GM21717 (cell line): ENCODE measurements around the gene TPGS1.

Experiments
- ATAC-seq: cut with Tn5 transposase; IDR thresholded peaks from one replicate; pipeline ENCODE4 v1.9.1; 2021; ENCODE audit warnings: mild to moderate bottlenecking, moderate library complexity; ENCODE audit not compliant: unreplicated experiment

Gene TPGS1

DNA sequence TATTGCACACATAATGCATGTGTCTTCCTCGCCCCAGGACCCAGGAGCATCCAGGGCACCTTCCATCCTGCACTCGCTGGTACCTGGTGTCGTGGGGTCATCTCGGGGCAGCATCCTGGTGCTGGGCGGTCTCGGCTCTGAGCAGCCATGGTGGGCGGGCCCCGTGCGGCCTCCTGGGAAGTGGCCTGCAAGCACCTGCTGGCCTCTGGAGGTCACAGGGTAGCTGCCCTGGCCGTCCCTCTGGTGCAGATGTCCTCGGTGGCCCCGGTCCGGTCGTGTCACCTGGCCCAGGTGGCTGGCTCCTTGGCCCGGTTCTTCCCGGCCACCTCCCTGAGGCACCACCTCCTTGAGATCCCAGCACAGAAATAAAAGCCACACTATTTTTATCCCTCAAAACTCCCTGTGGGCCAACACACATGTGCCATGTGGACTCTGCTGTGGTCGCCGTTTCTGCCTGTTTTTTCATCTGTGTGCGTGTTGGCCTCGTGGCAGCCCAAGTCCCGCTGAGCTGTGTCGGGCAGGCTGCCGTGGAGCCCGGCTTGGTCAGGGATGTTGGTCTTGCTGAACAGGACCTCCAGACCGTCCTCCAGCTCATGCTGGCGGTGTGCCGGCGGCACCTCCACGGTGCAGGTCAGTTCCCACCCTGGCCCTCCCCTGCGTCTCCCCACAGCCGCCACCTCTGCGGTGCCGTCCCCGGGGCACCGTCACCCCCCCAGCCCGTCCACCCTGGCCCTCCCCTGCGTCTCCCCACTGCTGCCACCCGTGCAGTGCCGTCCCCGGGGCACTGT lies 31.5 kb downstream of the TPGS1 start:
- ATAC-seq: no peak

DNA sequence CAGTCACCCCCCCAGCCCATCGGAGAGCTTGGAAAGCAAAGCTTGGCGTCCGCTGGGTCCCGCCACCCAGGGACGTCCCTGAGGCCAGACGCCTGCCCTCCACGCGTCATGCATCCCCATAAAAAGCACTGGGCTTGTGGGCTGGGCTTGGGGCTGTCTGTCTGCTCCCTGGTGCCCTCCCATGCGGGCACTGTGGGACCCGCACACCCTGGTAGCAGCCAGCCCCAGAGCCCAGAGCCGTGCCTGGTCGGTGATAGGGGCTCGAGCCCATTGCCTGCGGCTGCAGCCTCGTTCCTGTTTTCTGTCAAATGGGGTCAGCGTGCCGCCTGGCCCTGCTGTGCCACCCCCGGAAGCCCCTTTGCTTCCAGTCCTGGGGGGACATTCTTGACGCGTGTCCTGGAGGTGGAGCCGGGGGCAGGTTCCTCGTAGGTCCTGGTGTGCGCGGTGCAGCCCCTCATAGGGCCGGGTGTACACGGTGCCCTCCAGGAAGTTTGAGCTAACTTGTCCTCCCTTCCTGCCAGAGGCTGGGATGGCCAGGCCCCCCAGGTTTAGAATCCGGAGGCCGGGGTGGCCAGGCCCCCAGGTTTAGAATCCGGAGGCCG lies 32.2 kb downstream of the TPGS1 start:
- no peak for ATAC-seq

DNA sequence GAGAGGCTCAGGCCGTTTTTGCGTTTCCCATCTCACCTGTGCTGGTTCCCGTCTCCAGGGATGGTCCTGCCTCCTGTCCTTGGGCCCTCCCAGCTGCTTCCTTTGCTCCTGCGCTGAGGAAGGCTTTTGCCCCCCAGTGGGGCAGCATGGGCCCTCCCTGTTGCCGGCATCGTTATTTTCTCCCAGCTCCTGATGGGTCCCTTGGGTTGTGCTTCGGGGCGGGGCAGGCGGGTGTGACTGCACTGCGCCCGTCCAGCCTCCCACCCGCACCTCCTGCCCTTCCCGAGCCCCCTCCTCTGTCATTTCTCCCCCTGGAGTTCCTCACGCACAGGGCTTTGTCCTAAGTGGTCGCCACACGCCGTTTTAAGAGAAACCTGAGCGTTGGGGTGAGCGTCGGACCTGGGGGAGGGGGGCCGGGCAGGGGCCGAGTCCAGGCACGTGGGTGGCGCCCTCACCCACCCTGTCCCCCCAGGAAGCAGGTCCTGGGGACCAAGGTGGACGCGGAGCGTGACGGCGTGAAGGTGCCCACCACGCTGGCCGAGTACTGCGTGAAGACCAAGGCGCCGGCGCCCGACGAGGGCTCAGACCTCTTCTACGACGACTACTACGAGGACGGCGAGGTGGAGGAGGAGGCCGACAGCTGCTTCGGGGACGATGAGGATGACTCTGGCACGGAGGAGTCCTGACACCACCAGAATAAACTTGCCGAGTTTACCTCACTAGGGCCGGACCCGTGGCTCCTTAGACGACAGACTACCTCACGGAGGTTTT lies 33.8 kb downstream of the TPGS1 start:
- no peak for ATAC-seq

DNA sequence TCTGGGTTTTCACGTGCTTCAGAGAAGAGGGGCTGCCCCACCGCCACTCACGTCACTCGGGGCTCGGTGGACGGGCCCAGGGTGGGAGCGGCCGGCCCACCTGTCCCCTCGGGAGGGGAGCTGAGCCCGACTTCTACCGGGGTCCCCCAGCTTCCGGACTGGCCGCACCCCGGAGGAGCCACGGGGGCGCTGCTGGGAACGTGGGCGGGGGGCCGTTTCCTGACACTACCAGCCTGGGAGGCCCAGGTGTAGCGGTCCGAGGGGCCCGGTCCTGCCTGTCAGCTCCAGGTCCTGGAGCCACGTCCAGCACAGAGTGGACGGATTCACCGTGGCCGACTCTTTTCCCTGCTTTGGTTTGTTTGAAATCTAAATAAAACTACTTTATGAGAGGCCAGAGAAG lies 34.4 kb downstream of the TPGS1 start:
- ATAC-seq: no peak

DNA sequence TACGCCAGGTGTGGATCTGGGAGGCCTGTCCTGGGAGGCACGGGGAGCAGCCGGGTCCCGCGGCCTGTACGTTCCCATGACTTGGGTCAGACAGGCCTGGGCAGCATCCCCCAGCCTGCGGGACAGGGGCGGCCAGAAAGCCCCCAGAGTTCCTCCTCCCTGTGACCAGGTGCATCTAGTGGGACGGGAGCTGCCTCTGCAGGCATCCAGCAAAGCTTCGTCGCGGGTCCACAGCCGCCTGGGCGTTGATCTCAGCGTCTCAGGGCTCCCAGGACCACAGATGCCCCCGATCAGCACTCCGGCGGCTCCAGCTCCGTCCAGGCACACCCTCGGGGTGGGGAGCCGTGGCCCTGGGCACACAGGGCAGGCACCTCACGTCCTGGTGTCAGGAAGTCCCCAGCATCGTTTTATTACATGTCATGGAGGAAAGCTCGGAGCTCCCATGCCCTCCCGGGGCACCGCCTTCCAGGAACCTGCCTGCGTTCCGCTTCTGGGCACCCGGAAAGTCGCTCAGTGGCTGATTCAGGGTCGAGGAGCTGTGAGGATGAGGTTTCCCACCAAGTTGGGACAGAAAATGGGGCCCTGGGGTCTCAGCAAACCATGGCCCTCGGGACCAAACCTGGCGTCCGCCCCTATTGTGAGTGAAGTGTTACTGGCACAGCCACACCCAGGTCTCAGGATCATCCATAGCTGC lies 35.0 kb downstream of the TPGS1 start:
- ATAC-seq: no peak

DNA sequence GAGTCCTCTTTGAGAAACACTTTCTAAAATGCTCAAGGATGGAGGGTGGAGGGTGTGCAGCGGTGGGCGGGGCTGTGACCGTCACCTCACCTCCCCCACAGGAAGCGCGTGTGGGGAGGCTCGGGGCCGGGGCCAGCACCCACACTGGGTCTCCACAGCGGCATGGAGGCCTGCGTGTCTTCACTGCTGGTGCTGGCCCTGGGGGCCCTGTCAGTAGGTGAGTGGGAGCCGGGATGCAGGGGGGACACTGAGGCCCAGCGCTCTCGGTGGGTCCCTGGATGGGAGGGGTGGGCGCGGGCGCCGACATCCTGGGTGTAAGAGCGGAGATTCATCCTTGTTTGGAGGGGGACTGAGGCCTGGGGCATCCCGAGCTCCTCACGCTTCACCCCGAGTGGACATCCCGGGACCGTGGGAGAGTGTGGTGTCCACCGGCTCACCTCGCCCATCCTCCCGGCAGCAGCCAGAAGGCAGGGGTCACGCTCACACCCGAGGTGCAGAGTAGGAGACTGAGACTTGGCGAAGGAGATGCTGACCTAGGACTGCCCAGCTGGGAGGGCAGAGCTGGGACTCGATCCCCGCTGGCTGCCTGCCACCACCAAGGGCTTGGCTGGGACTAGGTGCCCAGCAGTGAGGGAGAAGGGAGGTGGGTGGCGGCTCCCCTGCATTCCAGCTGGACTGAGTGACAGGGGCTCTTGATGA lies 36.8 kb downstream of the TPGS1 start, which contains the start of gene GZMM:
TSS of gene GZMM (plus strand) at position 144 of the 699 bp plus-strand sequence. CDS start at position 163, 19 bp downstream.
- no peak for ATAC-seq

DNA sequence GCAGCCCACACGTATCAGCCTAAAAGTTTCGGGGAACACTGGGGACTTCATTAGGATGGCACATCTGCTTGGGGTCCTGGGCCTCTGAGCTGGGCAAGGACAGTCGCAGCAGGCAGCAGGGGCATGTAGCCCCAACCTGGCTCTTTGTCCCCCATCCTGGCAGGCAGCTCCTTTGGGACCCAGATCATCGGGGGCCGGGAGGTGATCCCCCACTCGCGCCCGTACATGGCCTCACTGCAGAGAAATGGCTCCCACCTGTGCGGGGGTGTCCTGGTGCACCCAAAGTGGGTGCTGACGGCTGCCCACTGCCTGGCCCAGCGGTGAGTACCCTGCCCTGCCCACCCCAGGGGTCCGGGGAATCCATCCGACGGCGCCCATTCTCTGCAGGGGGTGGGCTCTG lies 39.8 kb downstream of the TPGS1 start:
- ATAC-seq: no peak

DNA sequence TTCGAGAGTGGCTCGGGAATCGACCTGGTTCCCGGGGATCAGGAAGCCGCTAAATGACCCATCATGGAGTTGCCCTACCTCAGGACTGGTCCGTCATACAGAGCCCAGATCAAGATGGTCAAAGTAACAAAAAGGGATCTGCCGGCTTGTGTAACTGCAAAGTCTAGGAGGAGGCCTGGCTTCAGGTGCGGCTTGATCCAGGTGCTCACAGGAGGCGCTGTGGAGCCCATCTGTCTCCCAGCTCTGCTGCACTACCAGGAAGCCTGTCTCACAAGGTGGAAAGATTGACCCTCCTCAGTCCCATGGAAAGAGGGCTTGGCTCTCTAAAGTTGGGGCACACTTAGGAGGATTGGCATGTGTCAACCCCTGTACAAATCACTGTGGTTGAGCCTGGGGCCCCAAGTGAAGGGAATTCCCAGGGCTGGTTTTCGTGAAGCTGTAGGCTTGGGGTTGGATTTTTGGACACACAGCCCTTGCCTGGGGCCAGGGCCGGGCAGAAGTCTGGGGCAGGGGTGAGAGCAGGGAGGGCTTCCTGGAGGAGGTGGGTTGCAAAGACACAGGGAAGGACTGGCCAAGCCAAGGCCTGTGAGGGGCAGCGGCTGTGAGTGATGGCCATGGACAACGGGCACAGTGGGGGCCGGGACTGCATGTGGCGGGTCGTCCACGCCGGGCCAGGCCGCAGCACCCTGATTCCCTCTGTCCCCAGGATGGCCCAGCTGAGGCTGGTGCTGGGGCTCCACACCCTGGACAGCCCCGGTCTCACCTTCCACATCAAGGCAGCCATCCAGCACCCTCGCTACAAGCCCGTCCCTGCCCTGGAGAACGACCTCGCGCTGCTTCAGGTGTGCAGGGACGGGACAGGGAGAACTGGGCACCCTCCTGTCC lies 40.8 kb downstream of the TPGS1 start:
- ATAC-seq: no peak

DNA sequence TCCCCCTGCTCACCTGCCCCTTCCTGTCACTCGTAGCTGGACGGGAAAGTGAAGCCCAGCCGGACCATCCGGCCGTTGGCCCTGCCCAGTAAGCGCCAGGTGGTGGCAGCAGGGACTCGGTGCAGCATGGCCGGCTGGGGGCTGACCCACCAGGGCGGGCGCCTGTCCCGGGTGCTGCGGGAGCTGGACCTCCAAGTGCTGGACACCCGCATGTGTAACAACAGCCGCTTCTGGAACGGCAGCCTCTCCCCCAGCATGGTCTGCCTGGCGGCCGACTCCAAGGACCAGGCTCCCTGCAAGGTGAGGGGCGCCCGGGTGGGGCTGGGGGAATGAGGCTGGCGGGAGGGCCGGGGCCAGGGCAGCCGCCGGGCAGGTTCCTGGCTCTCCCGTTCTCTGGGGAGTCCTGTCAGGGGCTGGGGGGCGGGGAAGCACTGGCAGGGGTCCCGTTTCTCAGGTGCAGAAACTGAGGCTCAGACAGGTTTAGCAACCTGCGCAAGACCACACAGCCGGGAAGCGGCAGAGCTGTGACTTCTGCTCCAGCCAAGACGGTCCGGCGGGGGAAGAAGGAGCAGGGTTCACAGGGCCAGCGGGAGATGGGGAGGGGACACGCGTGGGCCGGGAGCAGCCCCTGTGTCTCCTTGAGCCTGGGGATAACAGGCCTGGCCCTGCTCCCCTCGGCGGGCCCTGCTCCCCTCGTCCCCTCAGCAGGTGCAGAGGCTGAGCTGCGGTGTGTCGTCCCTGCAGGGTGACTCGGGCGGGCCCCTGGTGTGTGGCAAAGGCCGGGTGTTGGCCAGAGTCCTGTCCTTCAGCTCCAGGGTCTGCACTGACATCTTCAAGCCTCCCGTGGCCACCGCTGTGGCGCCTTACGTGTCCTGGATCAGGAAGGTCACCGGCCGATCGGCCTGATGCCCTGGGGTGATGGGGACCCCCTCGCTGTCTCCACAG lies 41.9 kb downstream of the TPGS1 start:
- no peak for ATAC-seq

DNA sequence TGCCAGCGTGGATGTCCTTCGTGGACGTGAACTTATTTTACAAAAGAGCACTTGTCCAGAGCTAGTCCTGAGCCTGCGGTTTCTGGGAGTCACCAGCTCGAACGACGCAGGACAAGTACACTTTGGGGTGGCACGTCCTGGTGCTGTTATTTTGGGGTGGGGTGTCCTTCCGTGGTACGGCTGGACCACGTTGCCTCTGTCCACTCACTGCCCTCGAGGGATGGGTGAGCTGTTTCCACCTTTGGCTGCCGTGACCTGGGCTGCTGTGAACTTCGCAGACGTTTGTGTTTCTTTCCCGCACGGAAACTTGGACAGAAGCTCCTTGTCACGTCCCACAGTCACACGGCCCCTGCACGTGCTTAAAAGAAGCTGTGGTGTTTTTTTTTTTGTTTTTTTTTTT lies 47.5 kb downstream of the TPGS1 start:
- no peak for ATAC-seq

DNA sequence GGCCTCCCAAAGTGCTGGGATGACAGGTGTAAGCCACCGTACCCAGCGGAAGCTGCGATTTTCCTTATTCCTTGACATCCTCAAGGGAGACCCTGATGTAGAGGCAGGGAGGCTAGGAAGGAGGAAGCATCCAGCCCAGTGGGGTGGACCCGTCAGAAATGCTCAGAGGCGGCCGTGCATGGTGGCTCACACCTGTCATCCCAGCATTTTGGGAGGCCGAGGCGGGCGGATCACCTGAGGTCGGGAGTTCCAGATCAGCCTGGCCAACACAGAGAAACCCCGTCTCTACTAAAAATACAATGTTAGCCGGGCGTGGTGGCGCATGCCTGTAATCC lies 48.1 kb downstream of the TPGS1 start:
- no peak for ATAC-seq

DNA sequence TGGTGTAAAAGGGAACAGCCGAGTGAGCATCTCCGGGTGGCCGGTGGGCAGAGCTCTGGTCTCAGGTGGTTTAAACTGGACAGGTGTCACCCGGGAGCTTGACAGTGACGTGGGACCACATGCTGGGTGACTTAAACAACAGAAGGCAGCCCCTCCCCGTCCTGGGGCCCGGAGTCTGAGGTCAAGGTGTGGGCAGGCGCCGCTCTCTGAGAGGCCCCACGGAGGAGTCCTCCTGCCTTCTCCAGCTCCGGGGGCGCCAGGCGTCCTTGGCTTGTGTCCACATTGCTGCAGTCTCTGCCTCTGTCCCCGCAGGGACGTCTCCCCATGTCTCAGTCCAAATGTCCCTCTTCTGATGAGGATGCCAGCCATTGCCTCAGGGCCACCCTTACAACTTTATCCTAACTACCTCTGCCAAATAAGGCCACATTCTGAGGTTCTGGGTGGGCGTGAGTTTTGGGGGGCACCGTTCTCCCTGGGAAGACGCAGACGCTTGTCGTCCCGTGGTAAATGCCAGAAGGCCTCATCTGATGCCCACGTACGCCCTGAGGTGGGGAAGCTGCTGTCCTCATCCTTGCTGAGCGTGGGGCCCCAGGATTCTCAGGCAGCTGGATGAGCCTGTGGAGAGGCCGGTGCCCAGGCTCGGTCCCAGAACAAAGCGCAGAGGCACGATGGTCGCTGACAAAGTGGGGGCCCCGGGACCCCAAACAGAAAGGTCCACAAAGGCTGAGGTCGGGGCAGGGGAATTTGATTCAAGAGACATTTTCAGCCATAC lies 49.5 kb downstream of the TPGS1 start:
- no peak for ATAC-seq

DNA sequence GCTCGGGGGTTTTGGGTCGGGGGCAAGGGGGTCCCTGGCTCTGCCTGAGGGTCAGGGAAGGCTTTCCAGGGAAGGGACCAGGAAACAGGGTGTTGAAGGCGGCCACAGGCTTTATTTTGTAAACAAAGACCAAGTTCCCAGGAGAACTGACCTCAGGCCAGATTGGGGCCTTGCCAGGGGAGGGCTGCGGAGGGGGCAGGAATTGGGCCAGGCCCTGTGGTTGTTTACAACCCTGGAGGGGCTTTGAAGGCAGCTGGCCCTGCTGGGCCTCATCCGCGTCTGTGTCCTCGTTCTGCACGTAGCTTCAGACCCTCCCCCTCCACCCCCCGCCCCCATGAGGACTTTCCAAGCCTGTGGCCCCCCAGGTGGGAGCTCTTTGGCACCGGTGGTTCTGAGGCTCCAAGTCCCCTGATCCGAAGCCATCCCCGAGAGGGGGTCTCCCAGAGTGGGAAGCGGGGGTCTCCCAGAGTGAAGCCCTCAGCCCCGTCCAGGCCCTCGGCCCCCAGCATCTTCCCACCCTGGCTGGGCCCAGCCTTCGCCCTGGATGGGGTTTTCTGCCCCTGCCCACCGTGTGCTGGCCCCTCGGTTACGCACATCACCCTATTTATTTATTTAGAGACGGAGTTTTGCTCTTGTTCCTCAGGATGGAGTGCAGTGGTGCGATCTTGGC lies 51.6 kb downstream of the TPGS1 start:
- ATAC-seq: no peak

DNA sequence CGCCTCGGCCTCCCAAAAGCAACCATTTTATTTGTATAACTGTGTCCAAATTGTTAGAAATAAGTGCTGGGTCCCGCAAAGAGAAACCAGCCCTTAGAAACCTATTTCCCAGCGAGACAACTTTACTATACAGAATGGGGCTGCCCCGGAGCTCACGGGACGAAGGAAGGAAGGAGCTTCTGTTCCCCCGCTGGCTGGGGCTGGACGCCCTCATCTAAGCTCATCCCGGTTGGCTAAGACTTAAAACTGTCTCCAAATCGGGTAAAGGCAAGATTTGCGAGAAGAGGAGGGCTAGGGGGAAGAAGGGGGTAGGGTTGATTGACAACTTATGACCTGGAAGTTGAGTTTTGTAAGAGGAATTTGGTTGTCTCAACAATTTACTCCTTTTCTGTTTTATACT lies 52.8 kb downstream of the TPGS1 start:
- no peak for ATAC-seq

DNA sequence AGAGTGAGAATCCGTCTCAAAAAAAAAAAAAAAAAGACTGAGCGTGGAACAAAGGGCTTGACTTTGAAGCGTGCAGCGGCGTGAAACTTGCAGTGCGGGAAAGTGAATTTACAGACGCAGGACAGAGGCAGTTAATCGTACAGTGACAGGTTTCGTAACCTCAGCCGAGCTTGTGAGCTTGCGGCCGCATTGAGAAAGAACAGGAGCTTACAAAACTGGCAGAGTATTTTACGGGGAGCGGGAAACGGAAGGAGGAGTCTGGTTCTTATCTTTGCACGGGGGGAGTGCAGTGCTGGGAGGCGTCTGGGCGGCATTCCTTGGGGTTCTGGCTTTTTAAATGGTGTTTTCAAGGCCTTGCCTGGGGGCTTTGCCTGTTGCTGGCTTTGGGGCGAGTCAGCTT lies 59.1 kb downstream of the TPGS1 start:
- no peak for ATAC-seq

DNA sequence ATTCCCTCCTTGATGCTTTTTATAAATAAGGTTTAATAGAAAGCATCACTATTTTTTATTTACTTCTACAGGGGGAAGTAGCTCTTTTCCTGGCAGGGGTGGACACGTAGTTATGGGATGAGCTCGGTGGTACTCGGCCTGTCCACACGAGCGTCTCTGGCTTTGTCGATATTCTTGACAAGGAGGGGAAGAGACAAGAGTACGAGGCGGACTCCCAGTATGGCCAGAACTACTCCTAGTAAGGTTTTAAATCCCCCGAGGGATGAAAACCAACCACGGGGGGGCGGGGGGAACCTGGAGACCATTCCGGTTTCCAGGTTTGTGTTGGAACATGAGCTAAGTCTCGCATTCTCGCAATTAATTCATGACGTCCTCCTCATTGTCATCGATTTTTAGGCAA lies 59.5 kb downstream of the TPGS1 start:
- no peak for ATAC-seq

DNA sequence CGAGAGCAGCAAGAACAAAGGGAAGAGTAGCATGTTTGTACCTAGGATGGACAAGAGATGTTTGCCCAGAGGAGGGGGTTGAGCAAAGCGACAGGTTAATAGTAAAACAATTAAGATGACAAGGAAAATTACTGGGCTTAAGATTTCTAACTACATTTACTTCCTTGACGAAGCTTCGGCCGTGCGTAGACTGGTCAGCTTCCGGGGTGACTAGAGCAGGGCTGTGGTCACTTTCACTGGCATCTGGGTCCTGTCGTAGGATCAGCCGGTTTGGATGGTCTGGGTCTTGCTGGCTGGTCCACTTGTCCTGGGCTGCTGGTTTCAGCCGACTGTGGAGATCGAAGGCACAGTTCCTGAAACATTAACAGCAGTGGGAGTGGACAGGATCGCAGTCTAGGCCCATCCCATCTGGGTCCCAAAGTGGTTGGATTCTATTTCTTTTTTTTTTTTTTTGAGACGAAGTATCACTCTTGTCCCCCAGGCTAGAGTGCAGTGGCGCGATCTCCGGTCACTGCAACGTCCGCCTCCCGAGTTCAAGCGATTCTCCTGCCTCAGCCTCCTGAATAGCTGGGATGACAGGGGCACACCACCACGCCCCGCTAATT lies 60.1 kb downstream of the TPGS1 start:
- ATAC-seq: no peak
